CD4-positive, alpha-beta T cell treated with Interleukin-2 at 100 ng/mL for 4 hours (primary cell): Measurements from ENCODE around the gene CACNA1C.

Experiments
- DNase-seq: peaks from one replicate; pipeline ENCODE4 v3.0.0-alpha.2; 2020; ENCODE audit warnings: low spot score

CACNA1C gene

GRCh38 chr12:2283480-2283879 lies 230.7 kb downstream of the CACNA1C start:
- no peak for DNase-seq

- no peak for DNase-seq
Observed at GRCh38 chr12:2283916-2284315, 231.1 kb downstream of the CACNA1C start.

- DNase-seq, result no peak
Observed at GRCh38 chr12:2284321-2284813, 231.6 kb downstream of the CACNA1C start.

GRCh38 chr12:2284857-2285256 lies 232.1 kb downstream of the CACNA1C start:
- DNase-seq, result peak; percentile 2

- DNase-seq, result no peak
Observed at GRCh38 chr12:2285462-2285861, 232.7 kb downstream of the CACNA1C start.

GRCh38 chr12:2286047-2286446 lies 233.3 kb downstream of the CACNA1C start:
- DNase-seq, result no peak

- no peak for DNase-seq
Observed at GRCh38 chr12:2286461-2287131, 233.8 kb downstream of the CACNA1C start.

GRCh38 chr12:2287151-2287550 lies 234.4 kb downstream of the CACNA1C start:
- DNase-seq, result no peak

- no peak for DNase-seq
Observed at GRCh38 chr12:2287589-2287988, 234.8 kb downstream of the CACNA1C start.

- no peak for DNase-seq
Observed at GRCh38 chr12:2288001-2288400, 235.2 kb downstream of the CACNA1C start.

GRCh38 chr12:2288471-2288870 lies 235.7 kb downstream of the CACNA1C start:
- DNase-seq, result no peak

- DNase-seq, result no peak
Observed at GRCh38 chr12:2288875-2289274, 236.1 kb downstream of the CACNA1C start.

- DNase-seq, result no peak
Observed at GRCh38 chr12:2289525-2289924, 236.7 kb downstream of the CACNA1C start.

- no peak for DNase-seq
Observed at GRCh38 chr12:2290091-2290490, 237.3 kb downstream of the CACNA1C start.

- DNase-seq, result no peak
Observed at GRCh38 chr12:2290516-2291065, 237.8 kb downstream of the CACNA1C start.

GRCh38 chr12:2291182-2291832 lies 238.5 kb downstream of the CACNA1C start:
- DNase-seq, result peak; percentile 37

- DNase-seq, result no peak
Observed at GRCh38 chr12:2291947-2292346, 239.2 kb downstream of the CACNA1C start.

- no peak for DNase-seq
Observed at GRCh38 chr12:2292560-2292959, 239.8 kb downstream of the CACNA1C start.

GRCh38 chr12:2294651-2295475 lies 242.1 kb downstream of the CACNA1C start:
- peak; percentile 0 for DNase-seq

GRCh38 chr12:2295941-2296461 lies 243.2 kb downstream of the CACNA1C start:
- DNase-seq, result no peak

- DNase-seq, result no peak
Observed at GRCh38 chr12:2297004-2297403, 244.2 kb downstream of the CACNA1C start.

- no peak for DNase-seq
Observed at GRCh38 chr12:2297658-2298057, 244.9 kb downstream of the CACNA1C start.
